ENCODE data around the gene ADGRV1. TPM values are rescaled to one million over a fixed set of nuclear protein-coding genes. Genes with fewer than 3 reads are reported as not detected.

ADGRV1 gene
- polyA plus RNA-seq, 1 of the 3 experiments (the other 2 are of a cell fraction) = 0.23 TPM

DNA sequence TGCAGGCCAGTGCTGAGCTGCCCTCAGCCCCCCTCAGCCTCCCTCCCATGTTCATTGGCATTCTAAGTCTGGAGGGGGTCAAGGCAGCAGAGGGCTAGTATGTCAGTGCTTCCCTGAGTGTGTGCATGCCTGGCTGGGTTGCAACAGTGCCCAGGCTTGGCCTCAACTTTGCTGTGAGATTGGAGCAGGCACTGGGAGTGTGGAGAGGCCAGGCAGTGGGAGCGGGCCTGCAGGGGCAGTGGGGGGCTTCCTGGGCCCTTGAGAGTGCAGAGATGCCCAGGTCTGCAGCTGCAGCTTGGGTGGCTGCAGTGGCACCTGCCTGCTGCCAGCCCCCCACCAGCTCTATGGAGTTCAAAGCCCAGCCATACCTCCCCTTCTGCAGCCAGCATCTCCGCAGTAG lies 585.2 kb downstream of the ADGRV1 start:
- Histone ChIP-seq H3K4me3 (ENCODE audit: low read depth in 2 of 2, low read length in 1 of 2) (no peak overlapping the region), H3K27me3 (ENCODE audit: insufficient read depth) (no peaks in the 10 kb centered on the region), H3K4me2 (no peak overlapping the region), H3K4me1 (ENCODE audit: control insufficient read depth in 1 of 2, insufficient read depth in 2 of 2, low read depth in 1 of 2, low read length in 1 of 2) (peaks cover 0 to 3% of the 10 kb centered on the region in 2 experiments; a peak in 3 of 4 replicates), H3K9me3 (no peaks in the 10 kb centered on the region), H4K20me1 (ENCODE audit: insufficient read depth) (no peaks in the 10 kb centered on the region), H3K36me3 (replicated peaks in 1 of 2; ENCODE audit: control insufficient read depth in 1 of 2, insufficient read depth in 2 of 2, low read length in 1 of 2) (no peaks in the 10 kb centered on the region), H2AFZ (ENCODE audit: low read depth) (no peak overlapping the region), H3F3A (replicated peaks; ENCODE audit: insufficient read depth) (peaks cover 6% of the 10 kb centered on the region), H3K9me2 (no peaks in the 10 kb centered on the region), H3K27ac (ENCODE audit: low read depth in 2 of 2, low read length in 1 of 2) (no peak overlapping the region), H3K79me2 (ENCODE audit: insufficient read depth) (no peaks in the 10 kb centered on the region), H3K9ac (no peak overlapping the region)
- TF ChIP-seq, protein P1, sequence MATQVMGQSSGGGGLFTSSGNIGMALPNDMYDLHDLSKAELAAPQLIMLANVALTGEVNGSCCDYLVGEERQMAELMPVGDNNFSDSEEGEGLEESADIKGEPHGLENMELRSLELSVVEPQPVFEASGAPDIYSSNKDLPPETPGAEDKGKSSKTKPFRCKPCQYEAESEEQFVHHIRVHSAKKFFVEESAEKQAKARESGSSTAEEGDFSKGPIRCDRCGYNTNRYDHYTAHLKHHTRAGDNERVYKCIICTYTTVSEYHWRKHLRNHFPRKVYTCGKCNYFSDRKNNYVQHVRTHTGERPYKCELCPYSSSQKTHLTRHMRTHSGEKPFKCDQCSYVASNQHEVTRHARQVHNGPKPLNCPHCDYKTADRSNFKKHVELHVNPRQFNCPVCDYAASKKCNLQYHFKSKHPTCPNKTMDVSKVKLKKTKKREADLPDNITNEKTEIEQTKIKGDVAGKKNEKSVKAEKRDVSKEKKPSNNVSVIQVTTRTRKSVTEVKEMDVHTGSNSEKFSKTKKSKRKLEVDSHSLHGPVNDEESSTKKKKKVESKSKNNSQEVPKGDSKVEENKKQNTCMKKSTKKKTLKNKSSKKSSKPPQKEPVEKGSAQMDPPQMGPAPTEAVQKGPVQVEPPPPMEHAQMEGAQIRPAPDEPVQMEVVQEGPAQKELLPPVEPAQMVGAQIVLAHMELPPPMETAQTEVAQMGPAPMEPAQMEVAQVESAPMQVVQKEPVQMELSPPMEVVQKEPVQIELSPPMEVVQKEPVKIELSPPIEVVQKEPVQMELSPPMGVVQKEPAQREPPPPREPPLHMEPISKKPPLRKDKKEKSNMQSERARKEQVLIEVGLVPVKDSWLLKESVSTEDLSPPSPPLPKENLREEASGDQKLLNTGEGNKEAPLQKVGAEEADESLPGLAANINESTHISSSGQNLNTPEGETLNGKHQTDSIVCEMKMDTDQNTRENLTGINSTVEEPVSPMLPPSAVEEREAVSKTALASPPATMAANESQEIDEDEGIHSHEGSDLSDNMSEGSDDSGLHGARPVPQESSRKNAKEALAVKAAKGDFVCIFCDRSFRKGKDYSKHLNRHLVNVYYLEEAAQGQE (IDR thresholded peaks at IDR 0.05; ENCODE audit: low read depth, low read length) = no peak
- TF ChIP-seq, protein P2, sequence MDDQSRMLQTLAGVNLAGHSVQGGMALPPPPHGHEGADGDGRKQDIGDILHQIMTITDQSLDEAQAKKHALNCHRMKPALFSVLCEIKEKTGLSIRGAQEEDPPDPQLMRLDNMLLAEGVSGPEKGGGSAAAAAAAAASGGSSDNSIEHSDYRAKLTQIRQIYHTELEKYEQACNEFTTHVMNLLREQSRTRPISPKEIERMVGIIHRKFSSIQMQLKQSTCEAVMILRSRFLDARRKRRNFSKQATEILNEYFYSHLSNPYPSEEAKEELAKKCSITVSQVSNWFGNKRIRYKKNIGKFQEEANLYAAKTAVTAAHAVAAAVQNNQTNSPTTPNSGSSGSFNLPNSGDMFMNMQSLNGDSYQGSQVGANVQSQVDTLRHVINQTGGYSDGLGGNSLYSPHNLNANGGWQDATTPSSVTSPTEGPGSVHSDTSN (IDR thresholded peaks at IDR 0.05) = no peak
- TF ChIP-seq, protein P3, sequence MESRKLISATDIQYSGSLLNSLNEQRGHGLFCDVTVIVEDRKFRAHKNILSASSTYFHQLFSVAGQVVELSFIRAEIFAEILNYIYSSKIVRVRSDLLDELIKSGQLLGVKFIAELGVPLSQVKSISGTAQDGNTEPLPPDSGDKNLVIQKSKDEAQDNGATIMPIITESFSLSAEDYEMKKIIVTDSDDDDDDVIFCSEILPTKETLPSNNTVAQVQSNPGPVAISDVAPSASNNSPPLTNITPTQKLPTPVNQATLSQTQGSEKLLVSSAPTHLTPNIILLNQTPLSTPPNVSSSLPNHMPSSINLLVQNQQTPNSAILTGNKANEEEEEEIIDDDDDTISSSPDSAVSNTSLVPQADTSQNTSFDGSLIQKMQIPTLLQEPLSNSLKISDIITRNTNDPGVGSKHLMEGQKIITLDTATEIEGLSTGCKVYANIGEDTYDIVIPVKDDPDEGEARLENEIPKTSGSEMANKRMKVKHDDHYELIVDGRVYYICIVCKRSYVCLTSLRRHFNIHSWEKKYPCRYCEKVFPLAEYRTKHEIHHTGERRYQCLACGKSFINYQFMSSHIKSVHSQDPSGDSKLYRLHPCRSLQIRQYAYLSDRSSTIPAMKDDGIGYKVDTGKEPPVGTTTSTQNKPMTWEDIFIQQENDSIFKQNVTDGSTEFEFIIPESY (IDR thresholded peaks at IDR 0.05; ENCODE audit: borderline replicate concordance, low read depth) = no peak
- TF ChIP-seq NRF1 (IDR thresholded peaks at IDR 0.05; ENCODE audit: low read depth, low read length) (no peak), GATA2 (CRISPR knock-in tag; IDR thresholded peaks at IDR 0.05) (no peak), FOXJ3 (CRISPR knock-in tag; IDR thresholded peaks at IDR 0.05) (no peak), RCOR1 (IDR thresholded peaks at IDR 0.05; ENCODE audit: low read length) (no peak), IRF3 (IDR thresholded peaks at IDR 0.05; ENCODE audit: low read depth, low read length) (no peak), TCF12 (IDR thresholded peaks at IDR 0.05) (no peak), YY1 (IDR thresholded peaks at IDR 0.05; ENCODE audit: low read depth) (no peak), GABPA (IDR thresholded peaks at IDR 0.05; ENCODE audit: low read depth) (no peak), RXRA (IDR thresholded peaks at IDR 0.05; ENCODE audit: borderline replicate concordance, low read depth) (no peak), USF1 (IDR thresholded peaks at IDR 0.05; ENCODE audit: borderline replicate concordance, low read depth) (no peak), SIN3A (IDR thresholded peaks at IDR 0.05; ENCODE audit: borderline replicate concordance, low read depth, low read length) (no peak), MXI1 (IDR thresholded peaks at IDR 0.05; ENCODE audit: low read depth, low read length) (no peak), TAF1 (IDR thresholded peaks at IDR 0.05; ENCODE audit: borderline replicate concordance, low read depth, low read length) (no peak), CHD2 (IDR thresholded peaks at IDR 0.05; ENCODE audit: low read length, partially characterized antibody) (no peak), MEF2A (IDR thresholded peaks at IDR 0.05; ENCODE audit: borderline replicate concordance, low read depth) (no peak)
- WGBS (ENCODE audit: low lambda C conversion rate) = no CpG with 5 or more reads among the region's 2 CpGs
- no peak for DNase-seq
- ChIA-PET CTCF (interaction anchor here (0.7 to 1.3 kb wide), 2 partner anchors 202 to 241 kb away, joined by 3 to 5 read pairs; no protein-coding TSS in a partner anchor), POLR2A (no interaction called here)

All from SK-N-SH (cell line).